Measurements from ENCODE around the gene NSF.
"Not testable (repeated sequence)": the region's sequence is repeated elsewhere in the genome, so short reads cannot be mapped to it uniquely, and the experiment has no call there.

Gene NSF

DNA sequence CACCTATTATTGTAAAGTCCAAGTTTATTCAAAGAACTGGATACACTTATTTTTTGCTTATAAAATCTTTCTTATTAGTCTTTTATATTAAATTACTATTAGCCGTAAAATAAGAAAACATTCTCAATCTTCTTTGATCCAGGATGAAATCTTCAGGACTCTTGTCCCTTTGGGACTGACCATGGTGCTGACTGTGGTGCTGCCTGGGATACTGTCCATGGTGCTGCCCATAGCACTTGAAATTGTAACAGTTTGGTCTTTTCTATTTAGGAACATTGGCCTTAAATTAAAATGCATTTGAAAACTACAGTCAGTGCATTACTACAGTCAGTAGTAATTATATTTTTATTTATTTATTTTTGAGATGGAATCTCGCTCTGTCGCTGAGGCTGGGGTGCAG lies 41.7 kb downstream of the NSF start:
- not testable (repeated sequence) for DNase-seq

DNA sequence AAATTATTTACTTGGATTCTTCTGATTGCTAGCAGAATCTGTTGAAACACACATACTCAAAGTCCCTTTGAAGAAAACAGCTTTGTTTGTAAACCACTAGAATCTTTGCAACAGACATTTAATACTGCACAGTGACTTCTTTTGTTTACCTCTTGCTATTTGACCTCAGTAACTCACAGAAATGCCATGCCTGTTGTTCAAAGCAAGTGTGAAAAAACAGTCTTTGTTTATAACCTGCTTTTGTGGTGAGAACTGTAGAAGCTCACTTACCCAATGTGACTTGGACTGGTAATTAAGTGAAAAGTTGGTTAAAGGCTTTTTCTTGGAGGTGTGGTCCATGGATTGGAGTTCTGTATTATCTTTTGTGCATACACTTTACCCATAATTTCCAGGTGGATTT lies 44.4 kb downstream of the NSF start:
- not testable (repeated sequence) for DNase-seq

DNA sequence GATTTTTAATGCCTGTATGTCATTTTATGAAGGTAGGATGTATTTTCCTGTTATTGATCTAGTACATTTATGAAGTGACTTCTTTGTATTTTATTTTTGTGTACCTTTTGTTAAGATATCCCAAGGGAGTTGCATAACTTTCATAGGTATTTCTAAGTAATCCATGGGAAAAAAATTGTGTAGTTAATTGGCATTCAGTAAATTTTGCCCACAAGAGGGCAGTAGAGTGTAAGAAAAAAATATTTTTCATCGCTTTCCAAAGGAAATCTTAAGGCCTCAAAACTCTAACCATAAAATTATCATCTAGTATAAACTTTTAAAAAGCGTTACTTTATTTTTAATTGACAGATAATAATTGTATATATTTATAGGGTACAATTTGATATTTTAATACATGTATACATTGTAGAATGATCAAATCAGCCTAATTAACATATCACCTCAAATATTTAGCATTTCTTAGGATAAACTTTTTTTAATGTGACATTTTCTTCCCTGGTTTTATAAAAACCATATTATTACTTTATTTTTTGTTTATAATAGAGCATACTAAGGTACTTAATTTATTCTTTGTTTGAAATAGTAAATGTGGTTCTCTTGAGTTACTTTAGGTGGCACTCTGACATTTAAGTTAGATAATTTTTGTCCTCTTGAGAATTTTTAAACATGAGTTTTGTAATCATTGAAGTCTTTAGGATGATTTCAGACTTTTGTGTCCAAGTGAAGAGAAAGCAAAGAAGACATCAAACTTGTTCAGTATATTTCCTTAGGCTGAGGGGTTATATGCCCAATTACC lies 51.6 kb downstream of the NSF start:
- not testable (repeated sequence) for DNase-seq

GRCh38 chr17:46647251-46647650 lies 56.8 kb downstream of the NSF start:
- DNase-seq: not testable (repeated sequence)

DNA sequence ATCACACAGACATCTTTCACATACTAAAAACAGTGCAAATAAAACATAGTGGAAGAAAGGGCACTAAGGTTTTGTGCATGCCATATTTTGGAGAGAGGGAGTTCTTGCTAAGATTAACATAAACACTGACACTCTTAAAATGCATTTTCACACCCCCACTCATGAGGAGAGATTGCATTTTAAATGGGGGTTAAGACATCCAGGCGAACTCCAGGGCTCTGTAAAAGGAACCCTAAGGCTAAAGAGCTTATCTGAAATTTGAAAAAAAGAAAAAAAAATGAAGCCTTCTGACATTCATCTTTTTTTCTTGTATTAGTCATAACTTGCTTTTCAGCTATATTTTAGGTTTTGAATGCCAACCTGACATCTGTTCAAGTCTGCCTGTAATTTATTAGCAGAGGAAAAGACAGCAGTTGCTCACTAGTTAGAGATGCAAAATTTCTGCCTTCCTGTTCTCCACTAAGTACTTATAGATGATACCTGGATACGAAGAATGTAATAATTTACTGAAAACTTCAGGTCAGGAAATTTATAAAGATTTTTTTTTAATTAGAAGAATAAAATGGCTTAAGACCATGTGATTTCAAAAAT lies 57.3 kb downstream of the NSF start:
- not testable (repeated sequence) for DNase-seq

DNA sequence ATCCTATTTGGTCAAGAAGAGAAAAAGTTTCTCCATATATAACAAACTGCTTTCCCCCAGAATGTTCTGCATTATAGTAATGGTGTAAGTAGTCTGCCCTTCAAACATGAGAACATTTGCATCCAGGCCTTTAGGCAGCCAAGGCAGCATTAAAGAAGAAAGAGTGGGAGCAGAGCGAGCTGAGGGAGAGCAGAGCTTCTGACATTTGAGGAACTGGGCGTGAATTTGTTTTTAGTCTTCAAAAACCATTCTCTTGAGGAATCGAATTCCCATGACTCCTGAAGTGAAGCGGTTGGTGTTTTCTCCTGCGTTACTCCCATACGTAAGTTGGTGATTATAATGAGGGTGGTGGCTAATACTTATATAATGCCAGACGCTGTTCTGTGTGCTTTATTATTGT lies 58.8 kb downstream of the NSF start:
- not testable (repeated sequence) for DNase-seq

- not testable (repeated sequence) for DNase-seq
Measured at GRCh38 chr17:46652024-46652643, 61.7 kb downstream of the NSF start.

DNA sequence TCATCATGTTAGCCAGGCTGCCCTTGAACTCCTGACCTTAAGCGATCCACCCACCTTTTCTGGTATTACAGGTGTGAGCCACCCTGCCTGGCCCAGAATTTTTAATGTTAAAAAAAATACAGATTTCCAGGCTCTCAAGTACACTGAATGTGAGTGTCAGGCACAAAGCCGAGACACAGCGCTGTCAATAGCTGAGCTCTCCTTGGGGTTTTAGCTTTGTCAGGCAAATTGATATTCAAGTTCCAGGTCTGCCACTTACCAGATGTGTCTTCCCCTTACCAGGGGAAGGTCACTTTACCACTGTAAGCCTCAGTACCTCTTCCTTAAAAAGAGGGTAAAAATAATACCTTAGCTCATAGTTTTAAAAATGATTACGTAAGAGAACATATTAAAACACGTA lies 67.8 kb downstream of the NSF start:
- DNase-seq: not testable (repeated sequence)

DNA sequence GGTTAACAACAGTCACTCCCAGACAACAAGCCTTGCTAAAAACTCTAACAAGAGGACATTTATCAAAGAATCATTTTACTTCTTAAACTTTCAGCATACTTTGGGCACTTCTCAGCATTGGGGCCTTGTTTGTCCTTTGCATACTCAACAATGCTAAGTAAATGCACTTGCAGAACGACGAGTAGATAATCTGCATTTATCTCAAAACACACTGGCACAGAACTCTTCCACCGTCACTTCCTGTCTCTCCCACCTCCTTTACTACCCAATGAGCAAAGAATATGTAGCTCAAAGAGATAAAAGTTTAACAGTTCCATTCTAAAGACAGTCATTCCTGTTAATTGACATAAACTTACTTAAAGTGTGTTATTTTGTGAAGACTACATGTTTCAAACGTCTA lies 69.2 kb downstream of the NSF start:
- not testable (repeated sequence) for DNase-seq

- not testable (repeated sequence) for DNase-seq
Measured at GRCh38 chr17:46663123-46663522, 72.7 kb downstream of the NSF start.

DNA sequence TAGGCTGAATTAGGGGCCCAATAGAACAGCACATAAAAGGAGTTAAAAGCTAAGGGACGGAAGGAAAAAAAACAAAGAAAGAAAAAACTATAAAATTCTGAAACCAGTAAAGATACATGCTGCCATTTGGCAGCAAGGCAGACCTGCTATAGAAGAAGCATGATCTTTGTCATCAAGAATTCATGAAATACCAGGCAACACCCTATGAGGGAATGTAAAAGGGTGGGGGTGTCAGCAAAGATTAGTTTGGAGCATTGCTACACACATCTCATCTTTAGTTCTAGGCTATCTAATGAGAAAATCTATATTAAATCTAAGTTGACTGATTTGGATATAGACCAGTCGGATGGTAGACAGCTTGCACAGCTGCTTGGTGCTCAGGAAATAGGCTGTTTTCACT lies 73.1 kb downstream of the NSF start:
- not testable (repeated sequence) for DNase-seq

GRCh38 chr17:46665969-46666368 lies 75.5 kb downstream of the NSF start:
- DNase-seq: not testable (repeated sequence)

GRCh38 chr17:46670789-46671188 lies 80.3 kb downstream of the NSF start:
- not testable (repeated sequence) for DNase-seq

- DNase-seq: not testable (repeated sequence)
Measured at GRCh38 chr17:46672777-46673176, 82.3 kb downstream of the NSF start.

DNA sequence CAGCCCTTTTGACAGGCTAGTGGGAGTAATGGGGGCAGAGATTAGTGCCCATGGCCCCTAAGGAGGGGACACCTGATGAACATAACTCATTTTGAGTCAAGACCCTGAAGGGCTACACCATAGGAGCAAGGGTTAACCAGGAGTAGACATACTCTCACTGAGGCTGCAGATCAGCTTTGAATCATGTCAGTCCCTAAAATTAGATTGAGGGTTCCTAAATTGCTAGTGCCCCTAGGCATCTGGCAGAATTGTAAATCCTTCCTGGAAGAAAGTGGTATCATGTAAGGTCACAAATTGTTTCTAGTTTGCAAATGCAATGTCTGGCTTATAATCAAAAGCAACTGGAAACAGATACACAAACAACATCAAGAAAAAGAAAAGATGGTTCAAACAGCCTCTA lies 87.3 kb downstream of the NSF start:
- DNase-seq: not testable (repeated sequence)

DNA sequence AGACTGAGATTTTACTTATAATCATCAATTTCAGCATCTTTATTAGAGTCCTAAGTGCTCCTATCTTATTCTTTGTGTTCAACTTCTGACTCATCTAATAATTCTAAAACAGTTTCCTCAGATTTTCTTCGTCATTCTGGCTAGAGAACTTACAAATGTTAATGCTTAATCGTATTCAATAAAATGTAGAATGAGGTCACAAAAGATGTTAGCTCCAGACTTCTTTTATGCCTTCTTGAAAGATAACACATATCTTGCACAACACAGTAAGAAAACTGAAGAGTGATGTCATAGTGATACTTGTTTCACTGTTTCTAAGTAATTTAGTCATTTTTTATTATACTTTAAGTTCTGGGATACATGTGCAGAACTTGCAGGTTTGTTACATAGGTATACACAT lies 93.2 kb downstream of the NSF start:
- DNase-seq: not testable (repeated sequence)

DNA sequence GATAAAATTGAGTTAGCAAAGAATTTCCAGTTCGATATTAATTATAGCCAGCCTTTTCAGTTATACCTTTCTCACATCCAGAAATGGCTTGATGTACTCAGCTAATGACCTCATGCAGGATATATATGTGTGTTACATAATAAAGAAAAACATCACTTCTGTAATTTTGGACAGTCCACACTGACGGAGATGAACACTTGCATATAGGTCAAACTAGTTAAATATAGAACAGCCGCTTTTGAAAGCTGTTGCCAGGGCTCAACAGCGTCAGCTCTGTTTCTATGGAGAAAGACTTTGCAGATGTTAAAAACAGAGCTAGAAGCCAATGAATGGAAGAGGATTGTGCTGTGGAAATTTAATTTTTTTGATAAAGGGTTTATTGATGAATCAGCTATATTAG lies 94.8 kb downstream of the NSF start:
- not testable (repeated sequence) for DNase-seq

GRCh38 chr17:46692196-46692595 lies 101.7 kb downstream of the NSF start:
- not testable (repeated sequence) for DNase-seq

- DNase-seq: not testable (repeated sequence)
Measured at GRCh38 chr17:46693283-46693682, 102.8 kb downstream of the NSF start.

GRCh38 chr17:46696522-46696921 lies 106.1 kb downstream of the NSF start:
- not testable (repeated sequence) for DNase-seq

- not testable (repeated sequence) for DNase-seq
Measured at GRCh38 chr17:46699014-46699413, 108.5 kb downstream of the NSF start.

- no peak for DNase-seq
Measured at GRCh38 chr17:46717999-46718398, 127.5 kb downstream of the NSF start.

DNA sequence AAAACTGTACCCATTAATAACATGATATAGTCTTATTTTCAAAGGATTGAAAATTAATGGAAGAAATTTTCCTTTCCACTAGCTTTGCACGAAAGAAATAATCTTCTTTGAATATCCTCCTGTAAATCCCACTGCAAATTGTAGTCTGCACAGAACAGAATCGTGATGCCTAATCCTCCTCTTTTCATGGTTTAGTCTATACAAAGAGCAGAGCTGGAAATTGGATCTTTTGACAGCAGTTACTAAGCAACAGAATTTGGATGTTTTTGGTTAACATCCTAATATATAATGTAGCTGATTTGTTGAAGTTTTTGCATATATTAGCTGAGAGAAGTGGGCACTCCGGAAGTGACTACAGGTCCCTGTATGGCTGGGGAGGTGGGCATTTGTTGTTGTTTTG lies 129.4 kb downstream of the NSF start:
- no peak for DNase-seq

DNA sequence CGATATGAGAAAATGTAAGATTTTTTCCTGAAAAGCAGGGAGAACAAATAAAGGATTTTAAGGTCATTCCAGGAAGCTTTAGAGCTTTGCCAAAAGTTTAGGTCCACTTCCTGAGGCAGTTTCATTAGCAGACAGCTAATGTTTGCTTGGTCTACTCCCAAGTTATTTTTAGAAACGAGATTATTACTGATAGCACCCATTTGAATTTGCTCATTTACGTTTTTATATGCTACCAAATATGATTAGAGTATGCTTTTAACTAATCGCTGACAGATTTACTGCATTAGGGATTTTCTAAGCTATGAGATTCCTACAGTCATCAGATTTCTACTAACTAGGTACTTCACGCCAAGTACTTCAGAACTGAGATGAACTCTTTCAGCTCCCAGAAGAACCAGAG lies 129.9 kb downstream of the NSF start:
- DNase-seq: no peak
